Testis (tissue), 3 donors: ENCODE results near the gene USP48. TPM values are rescaled to one million over a fixed set of nuclear protein-coding genes. Genes with fewer than 3 reads are reported as not detected.

ENCODE experiments used
- polyA plus RNA-seq: library from polyadenylated mRNA; stranded (reverse); fragments of 350-450 nt; fragmentation: Illumina TruSeq; extraction: RNeasy Lipid Tissue Mini Kit (QIAGEN cat#74804); gene quantifications from one replicate; pipeline ENCODE4 v1.2.3, GENCODE V29; 2014; ENCODE audit warnings: low read depth, low replicate concordance; ENCODE audit not compliant: insufficient read depth
- total RNA-seq, 2 donors: library from RNA; depleted of rRNA; stranded (reverse); fragments of >200 nt; gene quantifications; one replicate each; pipeline ENCODE4 v1.2.3, GENCODE V29; 2016

Gene USP48
- total and polyA plus RNA-seq, 3 donors from 2014 or later: 33.3 to 66.2 (median 63.0) TPM

Other genes starting within 250 kb of the USP48 start
- 1 to 10 TPM; 8.0 to 8.4 TPM for gene RAP1GAP, start 113.8 kb downstream of the USP48 start, total RNA-seq
- gene RAP1GAP, start 113.8 kb downstream of the USP48 start, polyA plus RNA-seq: 7.4 TPM
- gene LDLRAD2, start 29.1 kb upstream of the USP48 start, total RNA-seq: 1 to 10 TPM; 1.9 TPM
- 1.3 TPM for gene LDLRAD2, start 29.1 kb upstream of the USP48 start, polyA plus RNA-seq
- gene HSPG2, start 154.2 kb upstream of the USP48 start, total RNA-seq: 10 to 100 TPM; 51.8 to 54.2 TPM
- 72.1 TPM for gene HSPG2, start 154.2 kb upstream of the USP48 start, polyA plus RNA-seq
- gene CELA3B, start 193.9 kb upstream of the USP48 start, total RNA-seq: under 1 TPM in 1 of 2 donors, not detected in 1; 0.63 TPM
- 0.34 TPM for gene CELA3B, start 193.9 kb upstream of the USP48 start, polyA plus RNA-seq
- gene CELA3A, start 218.5 kb upstream of the USP48 start, total RNA-seq: not detected
- gene CELA3A, start 218.5 kb upstream of the USP48 start, polyA plus RNA-seq: not detected